Nephron (organoid): ENCODE measurements around the gene THUMPD3.

Experiments
- H3K27ac Mint-ChIP-seq, 3 experiments: 2 replicates each; pipeline ENCODE4 v1.8.0; 2020; ENCODE audit warnings: mixed read lengths in 3 of 3, mild to moderate bottlenecking in 2 of 3, moderate library complexity in 1 of 3
- H3K27me3 Mint-ChIP-seq: 2 replicates; pipeline ENCODE4 v1.8.0; 2021; ENCODE audit warnings: low read depth, mild to moderate bottlenecking, moderate library complexity, mixed read lengths
- H3K36me3 Mint-ChIP-seq: 2 replicates; pipeline ENCODE4 v1.8.0; 2020; ENCODE audit warnings: low read depth, mixed read lengths
- H3K4me1 Mint-ChIP-seq: 2 replicates; pipeline ENCODE4 v1.8.0; 2020; ENCODE audit warnings: mixed read lengths
- H3K4me3 Mint-ChIP-seq, 3 experiments: 2 replicates each; pipeline ENCODE4 v1.8.0; 2020; ENCODE audit warnings: mild to moderate bottlenecking in 3 of 3, mixed read lengths in 3 of 3, moderate library complexity in 2 of 3
- H3K9me3 Mint-ChIP-seq: 2 replicates; pipeline ENCODE4 v1.8.0; 2020; ENCODE audit warnings: mixed read lengths
- CTCF ChIP-seq, 3 experiments: fragments of 200-600 bp; sonication (generic); IDR thresholded peaks; one replicate each; pipeline ENCODE4 v1.5.0; 2021; ENCODE audit warnings: antibody characterized with exemption in 3 of 3; ENCODE audit not compliant: unreplicated experiment in 3 of 3

THUMPD3 gene

GRCh38 chr3:9420850-9421549 is 58.1 kb downstream of the THUMPD3 start:
- TF ChIP-seq CTCF (IDR thresholded peaks at IDR 0.05; ENCODE audit: unreplicated experiment in 3 of 3), result no peak
- no peaks in the 10 kb centered on the region for H3K27me3 Mint-ChIP-seq
- peaks cover 33% of the 10 kb centered on the region for H3K36me3 Mint-ChIP-seq
- no peaks in the 10 kb centered on the region for H3K9me3 Mint-ChIP-seq
- H3K4me1 Mint-ChIP-seq, result peaks cover 45% of the 10 kb centered on the region
- H3K4me3 Mint-ChIP-seq, result no peak overlapping the region
- H3K27ac Mint-ChIP-seq, result peak overlapping the region; percentile 14 to 65 (median 56)

DNA sequence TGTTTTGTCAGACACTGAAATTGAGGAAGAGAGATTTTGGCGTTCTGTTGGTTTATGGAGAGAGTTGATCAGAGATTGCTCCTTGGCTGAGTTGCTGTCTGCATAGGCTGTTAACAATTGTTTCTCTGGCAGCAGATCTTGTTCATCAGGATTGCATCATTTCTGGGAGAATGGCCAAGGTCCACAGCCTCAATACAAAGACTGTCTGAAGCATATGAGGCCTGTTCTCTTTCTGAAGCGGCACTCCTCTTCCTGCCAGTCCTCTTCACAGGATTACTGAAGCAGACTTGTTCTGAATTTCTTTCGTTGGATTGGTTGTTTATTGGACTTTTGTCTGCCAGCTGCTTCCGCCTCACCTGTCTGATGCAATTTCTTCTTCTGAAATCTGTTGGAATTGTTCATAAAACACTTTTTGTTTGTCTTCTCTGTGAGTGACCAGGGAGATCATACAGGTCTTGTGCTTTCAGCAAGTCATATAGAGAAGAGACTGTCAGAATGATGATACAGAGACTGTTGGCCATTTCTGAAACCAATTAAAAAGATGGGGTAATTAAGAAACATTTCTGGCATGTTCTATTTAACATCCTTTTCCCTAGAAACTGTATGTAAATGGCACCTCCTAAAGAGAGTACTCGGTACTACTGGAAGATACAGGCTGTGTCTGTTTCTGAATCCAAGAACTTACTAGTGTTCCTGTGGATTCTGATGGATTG is 60.0 kb downstream of the THUMPD3 start:
- Mint-ChIP-seq H3K9me3 (no peaks in the 10 kb centered on the region), H3K4me1 (peaks cover 44% of the 10 kb centered on the region), H3K27ac (peak overlapping the region; percentile 93 to 97 (median 94)), H3K4me3 (peak overlapping the region in 2 of 3 experiments; percentile 29 to 34), H3K27me3 (no peaks in the 10 kb centered on the region), H3K36me3 (peaks cover 31% of the 10 kb centered on the region)
- TF ChIP-seq CTCF (IDR thresholded peaks at IDR 0.05; ENCODE audit: unreplicated experiment in 3 of 3), result peak; percentile 49 to 65 (median 60)

GRCh38 chr3:9428411-9428810 is 65.6 kb downstream of the THUMPD3 start:
- Mint-ChIP-seq H3K9me3 (no peaks in the 10 kb centered on the region), H3K4me1 (peaks cover 19% of the 10 kb centered on the region), H3K36me3 (peaks cover 73% of the 10 kb centered on the region), H3K27ac (peak overlapping the region in 2 of 3 experiments; percentile 39 to 58), H3K27me3 (no peaks in the 10 kb centered on the region), H3K4me3 (no peak overlapping the region)
- TF ChIP-seq CTCF (IDR thresholded peaks at IDR 0.05; ENCODE audit: unreplicated experiment in 3 of 3), result no peak

GRCh38 chr3:9430733-9431132 is 67.9 kb downstream of the THUMPD3 start:
- Mint-ChIP-seq H3K4me1 (peaks cover 7% of the 10 kb centered on the region), H3K9me3 (no peaks in the 10 kb centered on the region), H3K36me3 (peaks cover 87% of the 10 kb centered on the region), H3K27ac (peak overlapping the region; percentile 37 to 67 (median 62)), H3K27me3 (no peaks in the 10 kb centered on the region), H3K4me3 (no peak overlapping the region)
- TF ChIP-seq CTCF (IDR thresholded peaks at IDR 0.05; ENCODE audit: unreplicated experiment in 3 of 3), result no peak

DNA sequence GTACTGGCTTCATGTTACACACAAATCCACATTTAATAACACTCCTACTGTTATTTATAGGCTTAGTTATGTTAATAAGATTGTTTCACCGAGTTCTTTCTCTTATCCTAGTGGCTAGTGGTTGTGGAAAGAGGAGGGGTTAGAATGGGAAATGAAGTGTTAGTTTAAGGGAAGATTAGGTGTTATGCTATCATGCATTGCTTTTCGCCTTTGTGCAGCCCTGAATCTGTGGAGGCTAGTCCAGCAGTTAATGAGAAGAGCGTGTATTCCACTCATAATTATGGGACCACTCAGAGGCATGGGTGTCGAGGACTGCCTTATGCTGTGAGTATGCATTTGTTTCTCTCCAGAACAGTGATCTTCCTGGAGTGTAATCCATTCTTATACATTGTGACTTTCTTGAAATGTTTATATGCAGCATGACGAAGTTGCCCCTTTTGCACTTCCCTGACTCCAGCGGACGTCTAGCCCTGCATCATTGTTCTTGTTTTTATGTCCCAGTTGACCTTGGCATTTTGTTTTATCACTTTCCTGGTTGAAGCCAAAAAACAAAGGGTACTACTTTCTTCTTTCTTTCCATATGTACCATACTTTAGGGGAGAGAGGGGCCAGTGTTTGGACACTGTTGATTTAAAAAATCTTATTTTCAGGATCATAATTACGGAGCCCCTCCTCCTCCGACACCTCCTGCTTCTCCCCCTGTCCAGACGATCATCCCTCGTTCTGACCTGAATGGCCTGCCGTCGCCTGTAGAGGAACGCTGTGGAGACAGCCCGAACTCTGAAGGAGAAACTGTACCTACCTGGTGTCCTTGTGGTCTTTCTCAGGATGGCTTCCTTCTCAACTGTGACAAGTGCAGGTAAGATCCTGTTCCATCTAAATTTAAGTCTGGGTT is 71.0 kb downstream of the THUMPD3 start:
- no peak for TF ChIP-seq CTCF (IDR thresholded peaks at IDR 0.05; ENCODE audit: unreplicated experiment in 3 of 3)
- Mint-ChIP-seq H3K27ac (no peak overlapping the region), H3K36me3 (peaks cover 84% of the 10 kb centered on the region), H3K4me3 (no peak overlapping the region), H3K4me1 (no peaks in the 10 kb centered on the region), H3K27me3 (no peaks in the 10 kb centered on the region), H3K9me3 (no peaks in the 10 kb centered on the region)
